K562 (cell line): Measurements from ENCODE around the gene TSSK6. TPM values are rescaled to one million over a fixed set of nuclear protein-coding genes. Genes with fewer than 3 reads are reported as not detected.

Source experiments
- BRCA1 ChIP-seq, 2 experiments: fragments of 450-650 bp in 1 of 2; sonication (generic) in 1 of 2; formaldehyde crosslinking in 1 of 2; IDR thresholded peaks; 2 replicates each; pipeline versions ENCODE4 v1.5.0 to v1.6.1; 2017 to 2020; ENCODE audit warnings: mild to moderate bottlenecking in 1 of 2, missing genetic modification reagents in 1 of 2
- CREB5 ChIP-seq: fragments of 250-450 bp; sonication (Bioruptor Pico); IDR thresholded peaks from 2 replicates; pipeline ENCODE4 v1.5.0; 2020; ENCODE audit warnings: mild to moderate bottlenecking
- E2F8 ChIP-seq: fragments of 450-650 bp; IDR thresholded peaks from 2 replicates; pipeline ENCODE4 v1.7.1; 2018; ENCODE audit warnings: mild to moderate bottlenecking, low read depth; ENCODE audit not compliant: partially characterized antibody
- HDAC6 ChIP-seq: IDR thresholded peaks from 2 replicates; pipeline ENCODE4 v1.6.1; 2012; ENCODE audit warnings: low read depth, mild to moderate bottlenecking, control low read depth, inconsistent platforms, low read length, moderate library complexity
- MCM5 ChIP-seq: fragments of 450-650 bp; IDR thresholded peaks from 2 replicates; pipeline ENCODE4 v1.6.1; 2016; ENCODE audit warnings: low read depth
- MYNN ChIP-seq, 2 experiments: sonication (generic); formaldehyde crosslinking in 1 of 2; IDR thresholded peaks; 2 replicates each; pipeline versions ENCODE4 v1.5.0 to v1.6.1; 2016 to 2020; ENCODE audit warnings: antibody characterized with exemption in 1 of 2, missing genetic modification reagents in 1 of 2
- NFATC3 ChIP-seq: fragments of 450-650 bp; IDR thresholded peaks from 2 replicates; pipeline ENCODE4 v1.6.1; 2017; ENCODE audit warnings: mild to moderate bottlenecking
- NKRF ChIP-seq: fragments of 450-650 bp; IDR thresholded peaks from 2 replicates; pipeline ENCODE4 v1.6.1; 2016; ENCODE audit warnings: borderline replicate concordance
- RBM22 ChIP-seq: fragments of 200-400 bp; formaldehyde crosslinking; IDR thresholded peaks from 2 replicates; pipeline ENCODE4 v1.6.1; 2018; ENCODE audit warnings: low read length, low read depth; ENCODE audit not compliant: poor library complexity, severe bottlenecking
- SNAPC5 ChIP-seq: fragments of 250-450 bp; sonication (Bioruptor Pico); IDR thresholded peaks from 2 replicates; pipeline ENCODE4 v1.8.0; 2021; ENCODE audit warnings: moderate library complexity, mild to moderate bottlenecking, inconsistent platforms
- TAF1 ChIP-seq: IDR thresholded peaks from 2 replicates; pipeline ENCODE4 v1.6.1; 2011; ENCODE audit warnings: mild to moderate bottlenecking, low read length, moderate library complexity; ENCODE audit not compliant: insufficient read depth, control insufficient read depth, severe bottlenecking; ENCODE audit errors: extremely low read depth
- ZBTB43 ChIP-seq: sonication (generic); formaldehyde crosslinking; IDR thresholded peaks from 2 replicates; pipeline ENCODE4 v1.8.0; 2023; ENCODE audit warnings: mild to moderate bottlenecking, missing genetic modification reagents
- ZFX ChIP-seq: sonication (generic); formaldehyde crosslinking; IDR thresholded peaks from 2 replicates; pipeline ENCODE4 v1.8.0; 2022; ENCODE audit warnings: mild to moderate bottlenecking, missing genetic modification reagents, moderate library complexity
- ZMIZ1 ChIP-seq, 2 experiments: fragments of 150-350 bp in 1 of 2; IDR thresholded peaks; 2 replicates each; pipeline ENCODE4 v1.6.1; 2012 to 2016; ENCODE audit warnings: low read depth in 2 of 2, low read length in 2 of 2, mild to moderate bottlenecking in 1 of 2, moderate library complexity in 1 of 2
- polyA plus RNA-seq, 8 experiments: library from polyadenylated mRNA; depleted of rRNA in 4 of 8; stranded (reverse) in 5 of 8; unstranded in 3 of 8; fragments of >200 nt; fragmentation: Nextera tagmentation in 2 of 8; fragmentation: Illumina TruSeq in 1 of 8; extraction: Ambion mirVana in 2 of 8; extraction: Trizol in 1 of 8; gene quantifications; 2 replicates each; pipeline versions ENCODE4 v1.2.1 to v1.2.3, GENCODE V29; 2011 to 2014; ENCODE audit warnings: inconsistent platforms in 1 of 8, missing spikeins in 1 of 8
- total RNA-seq, 7 experiments: library from RNA; depleted of rRNA in 6 of 7; stranded (reverse); fragments of >200 nt in 6 of 7; fragmentation: Illumina TruSeq in 2 of 7; extraction: Trizol in 2 of 7; gene quantifications; 2 replicates each; pipeline versions ENCODE4 v1.2.1 to v1.2.3, GENCODE V29; 2011 to 2021; ENCODE audit warnings: low replicate concordance in 1 of 7

Gene TSSK6
- total and polyA plus RNA-seq, 9 of the 15 experiments (the other 6 are each of a cell fraction or from before 2014, with no cell fraction given): 0.21 to 2.6 (median 1.5) TPM; not detected in 3

GRCh38 chr19:19531951-19532805 lies 16.8 kb upstream of the TSSK6 start (continued):
- no peak for TF ChIP-seq ZBTB43 (CRISPR knock-in tag)
- TF ChIP-seq TAF1: no peak
- TF ChIP-seq NFATC3: no peak
- TF ChIP-seq ZFX (CRISPR knock-in tag): peak; percentile 59
- TF ChIP-seq SNAPC5 (CRISPR knock-in tag): no peak
- TF ChIP-seq HDAC6: no peak
- no peak for TF ChIP-seq E2F8
- no peak for TF ChIP-seq ZMIZ1 (IDR thresholded peaks at IDR 0.05; ENCODE audit: low read depth in 2 of 2, low read length in 2 of 2)
- TF ChIP-seq MCM5: no peak
- no peak for TF ChIP-seq CREB5 (CRISPR knock-in tag)
- TF ChIP-seq BRCA1 (IDR thresholded peaks at IDR 0.05): no peak
- no peak for TF ChIP-seq BRCA1 (CRISPR knock-in tag; IDR thresholded peaks at IDR 0.05)
- no peak for TF ChIP-seq NKRF
- TF ChIP-seq RBM22: peak; percentile 89
- peak; percentile 74; the same call in 1 of the 2 replicates for TF ChIP-seq MYNN (IDR thresholded peaks at IDR 0.05)
- no peak for TF ChIP-seq MYNN (CRISPR knock-in tag; IDR thresholded peaks at IDR 0.05)
